ENCODE data around the gene ABRACL.
"Not testable (repeated sequence)": the region's sequence is repeated elsewhere in the genome, so short reads cannot be mapped to it uniquely, and the experiment has no call there.

Gene ABRACL

GRCh38 chr6:139011980-139012379 lies 16.6 kb upstream of the ABRACL start:
- DNase-seq (ENCODE audit: low read depth in 2 of 2), result no peak

- DNase-seq (ENCODE audit: low read depth in 2 of 2), result no peak
These were observed 15.3 kb upstream of the ABRACL start for GRCh38 chr6:139013185-139013800.

DNA sequence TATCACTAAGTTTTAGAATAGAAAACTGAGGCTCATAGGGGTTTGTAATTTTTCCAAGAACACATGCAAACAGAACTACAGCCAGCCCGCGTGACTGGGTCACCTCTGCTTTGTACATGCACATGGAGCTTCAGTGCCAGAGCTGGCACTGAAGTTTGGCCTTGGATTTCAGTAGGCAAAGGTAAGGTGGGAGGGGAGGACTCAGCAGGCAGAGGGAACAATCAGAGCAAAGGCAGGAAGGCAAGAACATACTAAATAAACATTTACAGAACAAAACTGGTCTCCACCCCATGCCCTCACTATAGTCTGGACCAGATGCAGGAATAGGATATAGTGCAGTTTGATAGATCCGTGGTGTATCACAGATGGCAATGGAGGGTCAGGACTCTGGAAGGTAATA lies 13.6 kb upstream of the ABRACL start:
- DNase-seq (ENCODE audit: low read depth in 2 of 2), result no peak

DNA sequence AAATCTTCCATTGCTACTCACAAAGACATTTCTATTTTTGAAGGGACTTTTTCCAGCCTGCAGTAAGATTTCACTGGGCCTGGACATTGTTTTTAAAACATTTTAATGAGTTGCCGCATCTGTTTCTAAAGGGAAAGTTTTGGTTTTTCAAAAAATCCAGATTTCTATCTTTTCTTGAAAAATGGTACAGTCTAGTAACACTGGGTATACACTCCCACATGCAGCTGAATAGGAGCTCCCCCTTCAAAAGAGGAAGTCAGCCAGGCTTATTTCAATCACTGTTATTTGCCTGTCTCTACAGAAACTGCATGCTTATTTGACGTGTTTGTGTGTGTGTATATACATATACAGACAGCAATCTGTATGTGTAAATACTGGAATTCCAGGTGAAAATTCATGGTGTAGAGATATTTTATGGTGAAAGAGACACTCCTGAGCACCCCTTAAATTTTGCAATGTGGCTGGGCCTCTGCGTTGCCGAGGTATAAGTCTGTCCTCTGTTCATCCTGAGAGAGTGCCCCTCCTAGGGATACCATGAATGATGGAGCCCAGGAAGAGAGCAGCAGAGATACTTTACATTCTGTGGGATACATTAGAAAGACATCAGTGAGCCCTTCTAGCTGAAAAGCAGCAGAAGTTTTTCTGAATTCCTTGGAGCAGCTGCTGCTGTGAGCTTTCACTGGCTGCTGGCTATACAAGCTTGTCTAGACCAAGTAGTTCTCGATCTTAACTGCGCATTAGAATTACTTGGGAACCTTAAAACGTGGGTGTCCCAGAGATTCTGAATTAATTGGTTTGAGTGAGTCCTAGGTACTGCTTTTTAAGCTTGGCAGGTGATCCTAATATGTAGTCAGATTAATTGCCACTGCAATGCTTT lies 12.0 kb upstream of the ABRACL start:
- no peak for DNase-seq (ENCODE audit: low read depth in 2 of 2)

DNA sequence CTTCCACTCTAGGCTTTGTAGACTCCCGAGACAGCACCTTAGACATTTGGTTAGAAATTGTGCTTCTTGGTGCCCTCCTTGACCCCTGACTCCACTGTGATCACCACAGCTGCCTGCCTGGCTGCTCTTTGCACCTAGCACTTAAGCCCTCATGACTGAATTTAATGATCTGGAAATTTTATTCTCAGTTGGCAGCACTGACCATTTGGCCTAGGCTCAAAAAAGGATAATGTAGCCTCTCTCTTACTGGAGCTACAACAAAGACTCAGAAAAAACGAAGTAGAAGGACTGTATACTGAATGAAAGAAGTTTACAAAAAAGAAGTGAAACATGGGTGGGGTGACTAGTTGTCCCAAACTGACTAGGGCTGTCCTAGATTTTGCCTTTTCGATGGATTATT lies 11.3 kb upstream of the ABRACL start:
- no peak for DNase-seq (ENCODE audit: low read depth in 2 of 2)

DNA sequence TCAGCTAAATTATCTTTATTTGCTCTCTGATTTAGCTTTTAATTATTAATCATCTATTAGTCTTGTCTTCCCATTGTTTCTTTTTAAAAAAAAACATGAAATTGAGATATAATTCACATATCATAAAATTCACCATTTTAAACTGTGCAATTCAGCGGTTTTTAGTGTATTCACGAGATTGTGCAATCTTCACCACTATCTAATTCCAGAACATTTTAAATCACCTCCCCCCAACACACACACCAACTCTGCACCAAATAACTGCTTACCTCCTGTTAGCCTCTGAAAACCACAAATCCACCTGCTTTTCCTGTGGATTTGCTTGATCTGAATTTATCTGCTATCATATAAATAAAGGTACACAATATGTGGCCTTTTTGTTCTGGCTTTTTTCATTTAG lies 8.8 kb upstream of the ABRACL start:
- no peak for DNase-seq (ENCODE audit: low read depth in 2 of 2)

GRCh38 chr6:139020689-139021088 lies 7.9 kb upstream of the ABRACL start:
- no peak for DNase-seq (ENCODE audit: low read depth in 2 of 2)

- DNase-seq (ENCODE audit: low read depth in 2 of 2), result not testable (repeated sequence)
These were observed 3.1 kb upstream of the ABRACL start for GRCh38 chr6:139025416-139025815.

- DNase-seq (ENCODE audit: low read depth in 2 of 2), result peak; percentile 10 to 14
These were observed 844 bp upstream of the ABRACL start for GRCh38 chr6:139027620-139028182.

DNA sequence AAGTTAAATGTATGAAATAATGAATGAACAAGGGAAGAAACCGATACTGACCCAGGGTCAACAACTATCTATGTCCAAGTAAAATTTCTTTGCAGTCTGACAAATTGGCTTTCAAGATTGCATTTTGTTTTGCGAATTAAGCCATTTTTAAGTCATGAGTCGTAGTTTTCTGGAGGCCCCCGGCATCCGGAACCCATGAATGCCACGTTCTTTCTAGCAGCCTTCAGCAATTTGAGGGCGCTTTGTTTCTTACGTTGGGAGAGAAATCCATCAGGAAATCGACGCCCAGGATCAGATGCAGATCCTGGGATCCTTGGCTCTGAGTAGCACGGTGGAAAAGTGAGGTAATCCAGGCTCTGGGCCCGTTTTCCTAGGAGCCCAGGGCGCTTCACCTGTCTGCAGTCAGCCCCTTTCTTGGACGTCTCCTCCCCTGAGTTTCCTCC lies 309 bp upstream of the ABRACL start:
- DNase-seq (ENCODE audit: low read depth in 2 of 2), result no peak

- DNase-seq (ENCODE audit: low read depth in 2 of 2), result no peak
These were observed 1.1 kb downstream of the ABRACL start for GRCh38 chr6:139029470-139030227.

- DNase-seq (ENCODE audit: low read depth in 2 of 2), result no peak
These were observed 1.9 kb downstream of the ABRACL start for GRCh38 chr6:139030228-139030963.

- no peak for DNase-seq (ENCODE audit: low read depth in 2 of 2)
These were observed 8.9 kb downstream of the ABRACL start for GRCh38 chr6:139037490-139037889.

DNA sequence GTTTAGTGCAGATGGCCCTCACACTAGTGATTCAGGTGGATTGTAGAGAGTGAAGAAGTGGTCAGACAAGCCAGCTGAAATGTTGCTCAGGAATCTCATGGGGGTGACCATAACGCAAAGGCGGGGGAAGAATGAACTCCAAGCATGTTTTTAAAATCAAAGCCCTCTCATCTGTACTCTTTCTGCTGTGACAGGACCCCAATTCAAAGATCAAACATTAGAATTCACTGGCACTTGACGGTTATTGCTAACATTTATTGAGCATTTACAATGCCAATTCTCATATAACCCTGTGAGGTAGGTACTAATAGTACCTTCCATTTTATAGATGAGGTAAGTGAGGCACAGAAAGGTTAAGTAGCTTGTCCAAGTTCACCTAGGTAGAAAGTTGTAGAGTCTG lies 15.7 kb downstream of the ABRACL start:
- DNase-seq (ENCODE audit: low read depth in 2 of 2), result no peak

GRCh38 chr6:139047677-139048076 lies 19.1 kb downstream of the ABRACL start:
- DNase-seq (ENCODE audit: low read depth in 2 of 2), result no peak

DNA sequence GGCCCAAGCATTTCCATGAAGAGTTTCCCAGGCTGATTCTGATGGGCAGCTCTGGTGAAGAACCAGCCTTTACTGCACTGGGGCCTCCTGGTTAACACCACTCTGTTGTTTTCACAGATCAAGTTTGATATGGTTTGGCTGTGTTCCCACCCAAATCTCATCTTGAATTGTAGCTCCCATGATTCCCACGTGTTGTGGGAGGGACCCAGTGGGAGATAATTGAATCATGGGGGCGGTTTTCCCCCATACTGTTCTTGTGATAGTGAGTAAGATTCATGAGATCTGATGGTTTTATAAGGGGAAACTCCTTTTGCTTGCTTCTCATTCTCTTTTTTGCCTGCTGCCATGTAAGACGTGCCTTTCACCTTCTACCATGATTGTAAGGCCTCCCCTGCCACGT lies 20.4 kb downstream of the ABRACL start:
- DNase-seq (ENCODE audit: low read depth in 2 of 2), result not testable (repeated sequence)

GRCh38 chr6:139050131-139050769 lies 21.7 kb downstream of the ABRACL start:
- DNase-seq (ENCODE audit: low read depth in 2 of 2), result not testable (repeated sequence)

GRCh38 chr6:139050770-139051313 lies 22.3 kb downstream of the ABRACL start:
- DNase-seq (ENCODE audit: low read depth in 2 of 2), result no peak

- no peak for DNase-seq (ENCODE audit: low read depth in 2 of 2)
These were observed 23.0 kb downstream of the ABRACL start for GRCh38 chr6:139051396-139052060.

GRCh38 chr6:139053382-139053781 lies 24.8 kb downstream of the ABRACL start:
- DNase-seq (ENCODE audit: low read depth in 2 of 2), result no peak

All from stimulated activated CD8-positive, alpha-beta memory T cell treated with anti-CD3 and anti-CD28 coated beads, Interleukin-2, amount 100 ng/mL, for 48 hours (primary cell).